ENCODE results near the gene IFNAR2.

IFNAR2 gene

GRCh38 chr21:33268737-33269441 lies 39.2 kb downstream of the IFNAR2 start:
- no peak for DNase-seq (ENCODE audit: low spot score)

DNA sequence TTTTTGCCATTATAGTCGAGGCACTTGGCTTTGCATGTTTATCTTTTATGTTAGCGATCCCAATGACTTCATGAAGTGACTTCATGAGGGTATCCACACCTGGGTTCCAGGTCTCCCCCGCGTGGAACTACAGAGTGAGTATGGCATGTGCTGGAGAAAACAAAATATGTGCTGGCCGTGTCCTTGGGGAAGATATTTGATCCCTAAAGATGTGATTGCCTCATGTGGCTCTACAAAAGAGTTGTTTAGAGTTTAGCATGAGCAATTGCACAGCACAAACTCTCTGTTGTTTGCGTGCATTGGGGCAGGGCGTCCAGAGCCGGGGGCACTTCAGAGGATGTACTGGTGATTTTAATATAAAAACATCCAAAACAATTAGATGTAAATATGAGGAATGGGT lies 41.2 kb downstream of the IFNAR2 start:
- DNase-seq (ENCODE audit: low spot score): no peak

DNA sequence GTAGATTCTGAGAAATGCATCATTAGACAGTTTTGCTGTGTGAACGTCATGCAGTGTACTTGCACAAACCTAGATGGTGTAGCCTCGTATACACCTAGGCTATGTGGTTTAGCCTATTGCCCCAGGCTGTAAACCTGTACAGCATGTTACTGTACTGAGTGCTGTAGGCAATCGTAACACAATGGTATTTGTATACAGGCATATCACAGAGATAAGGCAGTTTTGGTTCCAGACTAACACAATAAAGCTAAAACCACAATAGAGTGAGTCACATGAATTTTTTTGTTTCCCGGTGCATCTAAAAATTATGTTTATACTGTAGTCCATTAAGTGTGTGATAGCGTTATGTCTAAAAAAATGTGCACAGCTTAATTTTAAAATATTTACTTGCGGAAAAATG lies 43.3 kb downstream of the IFNAR2 start:
- no peak for DNase-seq (ENCODE audit: low spot score)

- no peak for DNase-seq (ENCODE audit: low spot score)
Observed at GRCh38 chr21:33278721-33279120, 49.0 kb downstream of the IFNAR2 start.

GRCh38 chr21:33279330-33279820 lies 49.6 kb downstream of the IFNAR2 start:
- DNase-seq (ENCODE audit: low spot score): no peak
